Retinal pigment epithelial cell (primary cell): ENCODE measurements around the gene COQ3.

Experiments used
- DNase-seq: peaks from one replicate; pipeline ENCODE4 v3.0.0-alpha.2; 2010; ENCODE audit warnings: low read depth
- H3K4me3 ChIP-seq: 2 replicates; pipeline ENCODE4 v1.5.1; 2011; ENCODE audit warnings: mild to moderate bottlenecking, low read length, control low read depth, moderate library complexity
- CTCF ChIP-seq: conservative IDR thresholded peaks from 2 replicates; pipeline ENCODE4 v1.5.1; 2011; ENCODE audit warnings: low read depth, low read length, control low read depth, inconsistent platforms

Gene COQ3

GRCh38 chr6:99415446-99415845 lies 21.5 kb upstream of the COQ3 start:
- TF ChIP-seq CTCF = no peak
- no peak overlapping the region for H3K4me3 ChIP-seq
- no peak for DNase-seq

GRCh38 chr6:99412065-99412464 lies 18.1 kb upstream of the COQ3 start:
- TF ChIP-seq CTCF = no peak
- no peak overlapping the region for H3K4me3 ChIP-seq
- no peak for DNase-seq

- no peak overlapping the region for H3K4me3 ChIP-seq
- TF ChIP-seq CTCF = no peak
- no peak for DNase-seq
These were observed 15.7 kb upstream of the COQ3 start for GRCh38 chr6:99409672-99410071.

- TF ChIP-seq CTCF = no peak
- no peak for DNase-seq
- H3K4me3 ChIP-seq = no peak overlapping the region
These were observed 13.1 kb upstream of the COQ3 start for GRCh38 chr6:99407076-99407475.

GRCh38 chr6:99402448-99402847 lies 8.5 kb upstream of the COQ3 start:
- no peak for DNase-seq
- H3K4me3 ChIP-seq = no peak overlapping the region
- TF ChIP-seq CTCF = no peak

- no peak for TF ChIP-seq CTCF
- no peak for DNase-seq
- no peak overlapping the region for H3K4me3 ChIP-seq
These were observed 3.3 kb upstream of the COQ3 start for GRCh38 chr6:99397287-99397686.

GRCh38 chr6:99393366-99393697 lies 663 bp downstream of the COQ3 start:
- peak overlapping the region; percentile 74 for H3K4me3 ChIP-seq
- TF ChIP-seq CTCF = no peak
- DNase-seq = no peak
